Stimulated activated CD4-positive, alpha-beta T cell treated with anti-CD3 and anti-CD28 coated beads, TNF-alpha, amount 100 ng/mL, for 24 hours (primary cell): Measurements from ENCODE around the gene PGS1.

ENCODE experiments used
- DNase-seq, 3 experiments: peaks; one replicate each; pipeline ENCODE4 v3.0.0-alpha.2; 2020; ENCODE audit warnings: low read depth in 3 of 3

The PGS1 gene

GRCh38 chr17:78472035-78472905 lies 93.8 kb downstream of the PGS1 start:
- no peak for DNase-seq

- no peak for DNase-seq
Measured at GRCh38 chr17:78473951-78474613, 95.6 kb downstream of the PGS1 start.
